GM12874 (cell line): ENCODE results near the gene A1BG.
A peak's percentile ranks its signal among the peaks of the same experiment; 100 is the strongest.

Experiments
- CTCF ChIP-seq: IDR thresholded peaks from 2 replicates; pipeline ENCODE4 v1.5.1; 2011; ENCODE audit warnings: low read depth, mild to moderate bottlenecking, control low read depth, low read length, moderate library complexity; ENCODE audit not compliant: insufficient read depth

The A1BG gene

GRCh38 chr19:58352760-58353671 is at the start of gene A1BG:
A1BG (minus strand) TSS chr19:58353492; CDS start chr19:58353437, 55 bp downstream.
- no peak for TF ChIP-seq CTCF

GRCh38 chr19:58401840-58402421 is 48.6 kb upstream of the A1BG start:
- no peak for TF ChIP-seq CTCF

- TF ChIP-seq CTCF, result 0 out of 2 replicates have a peak, but pooled peaks have one; percentile 8
Observed at GRCh38 chr19:58400916-58401839, 47.9 kb upstream of the A1BG start.

GRCh38 chr19:58400316-58400915 is 47.1 kb upstream of the A1BG start:
- no peak for TF ChIP-seq CTCF

- no peak for TF ChIP-seq CTCF
Observed at GRCh38 chr19:58399903-58400302, 46.6 kb upstream of the A1BG start.

GRCh38 chr19:58398545-58398944 is 45.3 kb upstream of the A1BG start:
- TF ChIP-seq CTCF, result no peak
